HCT116 (cell line): Measurements from ENCODE around the gene DOCK11. TPM values are rescaled to one million over a fixed set of nuclear protein-coding genes. Genes with fewer than 3 reads are reported as not detected.

ENCODE experiments used
- ATAC-seq: fragments of 200-7000 bp; cut with Tn5 transposase; 2 replicates; pipeline ENCODE4 v1.9.1; 2020; ENCODE audit warnings: mild to moderate bottlenecking, moderate library complexity
- BruUV-seq: library from RNA; stranded (reverse); fragments of 400-500 nt; replicated peaks from 2 replicates; lab custom pipeline; 2021; lab: Mats Ljungman, UMichigan
- CTCF ChIA-PET: fragments of 300-600 bp; sonication (Branson Sonifier 250); formaldehyde crosslinking; loops from one replicate; lab custom pipeline; 2021; ENCODE audit warnings: antibody characterized with exemption; lab: Charles Lee
- POLR2A ChIA-PET: fragments of 300-600, 350-600 bp; sonication (Branson Sonifier 250); formaldehyde crosslinking; loops from one replicate; lab custom pipeline; 2021; ENCODE audit warnings: antibody characterized with exemption; lab: Charles Lee
- RAD21 ChIA-PET, 2 experiments: fragments of 300-600 bp; sonication (Branson Sonifier 250); formaldehyde crosslinking; loops; one replicate each; lab custom pipeline; 2023; ENCODE audit warnings: low total read pairs in 2 of 2; ENCODE audit not compliant: uncharacterized antibody in 2 of 2, unreplicated experiment in 2 of 2, low non-redundant PET in 1 of 2; lab: Charles Lee
- DNase-seq: peaks from one replicate; pipeline ENCODE4 v3.0.0-alpha.2; 2010; ENCODE audit warnings: low read depth, low spot score
- H2AFZ ChIP-seq: fragments of 200-600 bp; shearing (Covaris generic), sonication (generic); 2 replicates; pipeline ENCODE4 v1.6.1; 2017; ENCODE audit warnings: low read depth, mixed run types, mixed read lengths, antibody characterized with exemption, low read length; ENCODE audit not compliant: poor library complexity, severe bottlenecking
- H3K27ac ChIP-seq: 2 replicates; pipeline ENCODE4 v1.5.1; 2012; ENCODE audit warnings: low read depth, low read length
- H3K27me3 ChIP-seq: fragments of 200-600 bp; sonication (generic); 2 replicates; pipeline ENCODE4 v1.6.1; 2016; ENCODE audit warnings: mixed run types, low read length, mixed read lengths; ENCODE audit not compliant: insufficient read depth
- H3K36me3 ChIP-seq, 2 experiments: fragments of 200-500 bp in 1 of 2; fragments of 200-600 bp in 1 of 2; sonication (Bioruptor generic) in 1 of 2; sonication (generic) in 1 of 2; 2 replicates each; pipeline versions ENCODE4 v1.5.1 to v1.6.1; 2014 to 2016; ENCODE audit warnings: low read length in 2 of 2, inconsistent platforms in 1 of 2, mixed read lengths in 1 of 2, mixed run types in 1 of 2; ENCODE audit not compliant: insufficient read depth in 2 of 2, control insufficient read depth in 1 of 2
- H3K4me1 ChIP-seq, 2 experiments: fragments of 200-600 bp in 1 of 2; sonication (generic) in 1 of 2; 2 replicates each; pipeline versions ENCODE4 v1.5.1 to v1.6.1; 2012 to 2017; ENCODE audit warnings: low read length in 2 of 2, inconsistent platforms in 1 of 2, mild to moderate bottlenecking in 1 of 2, mixed read lengths in 1 of 2, mixed run types in 1 of 2, moderate library complexity in 1 of 2; ENCODE audit not compliant: insufficient read depth in 2 of 2, control insufficient read depth in 1 of 2
- H3K4me2 ChIP-seq: fragments of 200-600 bp; sonication (generic); 2 replicates; pipeline ENCODE4 v1.6.1; 2017; ENCODE audit warnings: mixed run types, low read length, mixed read lengths
- H3K4me3 ChIP-seq, 2 experiments: fragments of 200-600 bp in 1 of 2; sonication (generic) in 1 of 2; replicated peaks in 1 of 2; 2 replicates each; pipeline ENCODE4 v1.5.1; 2011 to 2016; ENCODE audit warnings: low read length in 2 of 2, control low read depth in 1 of 2, low read depth in 1 of 2, mild to moderate bottlenecking in 1 of 2, mixed read lengths in 1 of 2, mixed run types in 1 of 2
- H3K79me2 ChIP-seq: fragments of 200-600 bp; sonication (generic); 2 replicates; pipeline ENCODE4 v1.6.1; 2017; ENCODE audit warnings: mild to moderate bottlenecking, mixed run types, low read length, moderate library complexity, mixed read lengths; ENCODE audit not compliant: insufficient read depth
- H3K9ac ChIP-seq: fragments of 200-600 bp; sonication (generic); 2 replicates; pipeline ENCODE4 v1.6.1; 2016; ENCODE audit warnings: low read length, mixed read lengths
- H3K9me2 ChIP-seq: fragments of 200-600 bp; sonication (generic), shearing (Covaris generic); 2 replicates; pipeline ENCODE4 v1.6.1; 2017; ENCODE audit warnings: mixed run types, mild to moderate bottlenecking, moderate library complexity; ENCODE audit not compliant: insufficient read depth
- H3K9me3 ChIP-seq, 2 experiments: fragments of 200-500 bp in 1 of 2; fragments of 200-600 bp in 1 of 2; sonication (Bioruptor generic) in 1 of 2; sonication (generic) in 1 of 2; 2 replicates each; pipeline ENCODE4 v1.6.1; 2014 to 2017; ENCODE audit warnings: low read length in 2 of 2, mixed read lengths in 2 of 2, inconsistent platforms in 1 of 2, low read depth in 1 of 2, mild to moderate bottlenecking in 1 of 2, mixed run types in 1 of 2, moderate library complexity in 1 of 2; ENCODE audit not compliant: control insufficient read depth in 1 of 2, insufficient read depth in 1 of 2
- H4K20me1 ChIP-seq: fragments of 200-600 bp; sonication (generic), shearing (Covaris generic); 2 replicates; pipeline ENCODE4 v1.6.1; 2017; ENCODE audit warnings: mixed run types, mild to moderate bottlenecking, moderate library complexity; ENCODE audit not compliant: insufficient read depth
- CBX3 ChIP-seq: IDR thresholded peaks from 2 replicates; pipeline ENCODE4 v1.6.1; 2012; ENCODE audit warnings: low read depth
- EGR1 ChIP-seq: IDR thresholded peaks from 2 replicates; pipeline ENCODE4 v1.6.1; 2012; ENCODE audit warnings: low read depth
- ELF1 ChIP-seq: IDR thresholded peaks from 2 replicates; pipeline ENCODE4 v1.6.1; 2012; ENCODE audit warnings: low read depth, borderline replicate concordance
- EZH2 ChIP-seq: fragments of 200-600 bp; sonication (generic); IDR thresholded peaks from 2 replicates; pipeline ENCODE4 v1.6.1; 2017; ENCODE audit warnings: antibody characterized with exemption, mixed run types
- EZH2phosphoT487 ChIP-seq: fragments of 200-600 bp; IDR thresholded peaks from 2 replicates; pipeline ENCODE4 v1.6.1; 2018; ENCODE audit warnings: antibody characterized with exemption, borderline replicate concordance
- FOSL1 ChIP-seq: IDR thresholded peaks from 2 replicates; pipeline ENCODE4 v1.6.1; 2012; ENCODE audit warnings: low read depth
- JUND ChIP-seq: IDR thresholded peaks from 2 replicates; pipeline ENCODE4 v1.6.1; 2012
- POLR2A ChIP-seq: IDR thresholded peaks from 2 replicates; pipeline ENCODE4 v1.7.0; 2011; ENCODE audit warnings: borderline replicate concordance; ENCODE audit not compliant: insufficient read depth, insufficient read length; ENCODE audit errors: extremely low read depth
- POLR2AphosphoS5 ChIP-seq: IDR thresholded peaks from 2 replicates; pipeline ENCODE4 v1.6.1; 2011; ENCODE audit warnings: mild to moderate bottlenecking, low read depth, low read length, moderate library complexity
- RAD21 ChIP-seq: IDR thresholded peaks from 2 replicates; pipeline ENCODE4 v1.6.1; 2012; ENCODE audit warnings: low read depth, mild to moderate bottlenecking
- SIN3A ChIP-seq: IDR thresholded peaks from 2 replicates; pipeline ENCODE4 v1.6.1; 2012; ENCODE audit warnings: low read depth
- SP1 ChIP-seq: IDR thresholded peaks from 2 replicates; pipeline ENCODE4 v1.6.1; 2012; ENCODE audit warnings: low read depth
- SRF ChIP-seq: IDR thresholded peaks from 2 replicates; pipeline ENCODE4 v1.6.1; 2012; ENCODE audit warnings: low read depth
- TCF7L2 ChIP-seq: IDR thresholded peaks from 2 replicates; pipeline ENCODE4 v1.7.0; 2011; ENCODE audit warnings: borderline replicate concordance, inconsistent platforms; ENCODE audit not compliant: insufficient read depth, insufficient read length; ENCODE audit errors: extremely low read depth
- ZFX ChIP-seq: fragments of 450-650 bp; IDR thresholded peaks from 2 replicates; pipeline ENCODE4 v1.6.1; 2017
- ZNF274 ChIP-seq: fragments of 200-500 bp; sonication (Bioruptor generic); IDR thresholded peaks from 2 replicates; pipeline ENCODE4 v1.6.1; 2014; ENCODE audit warnings: mild to moderate bottlenecking, low read depth, low read length, inconsistent platforms
- intact Hi-C: fragments of 100-400 bp; cut with micrococcal nuclease; formaldehyde crosslinking; loops from 2 replicates; pipeline ENCODE4 v1.10.0; 2022
- total RNA-seq: library from RNA; stranded (reverse); gene quantifications from one replicate; pipeline ENCODE4 v1.2.1, GENCODE V29; 2021; ENCODE audit not compliant: unreplicated experiment
- TF ChIP-seq, protein P1 (sequence below): IDR thresholded peaks from 2 replicates; pipeline ENCODE4 v1.6.1; 2012
- TF ChIP-seq, protein P2 (sequence below): IDR thresholded peaks from 2 replicates; pipeline ENCODE4 v1.6.1; 2012
- TF ChIP-seq, protein P3 (sequence below): IDR thresholded peaks from 2 replicates; pipeline ENCODE4 v1.6.1; 2011; ENCODE audit warnings: mild to moderate bottlenecking, low read length, moderate library complexity; ENCODE audit not compliant: insufficient replicate concordance; ENCODE audit errors: extremely low read depth

DOCK11 gene
- total RNA-seq, 1 experiment from 2014 or later, result 0.59 TPM

DNA sequence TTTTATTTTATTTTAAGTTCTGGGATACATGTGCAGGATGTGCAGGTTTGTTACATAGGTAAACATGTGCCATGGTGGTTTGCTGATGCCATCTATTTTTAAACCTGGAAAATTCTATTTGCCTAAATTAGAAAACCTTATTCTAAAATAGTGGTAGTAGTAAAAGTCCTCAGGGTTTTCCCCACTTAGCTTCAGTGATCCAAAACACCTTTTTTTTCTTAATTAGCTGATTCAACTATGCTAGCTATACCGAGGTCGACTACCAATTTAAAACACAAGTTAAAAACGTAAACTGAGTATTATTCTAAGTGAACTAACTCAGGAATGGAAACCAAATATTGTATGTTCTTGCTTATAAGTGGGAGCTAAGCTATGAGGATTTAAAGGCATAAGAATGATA, 161.8 kb downstream of the DOCK11 start:
- DNase-seq (no peak), ATAC-seq (no peak)
- ChIA-PET RAD21 (no interaction called here), POLR2A (no interaction called here), CTCF (no interaction called here)
- Histone ChIP-seq H3K9me2 (no peaks in the 10 kb centered on the region), H3K4me3 (no peak overlapping the region), H3K9me3 (no peaks in the 10 kb centered on the region), H3K36me3 (no peaks in the 10 kb centered on the region), H3K4me1 (no peaks in the 10 kb centered on the region), H4K20me1 (no peaks in the 10 kb centered on the region), H3K27ac (no peak overlapping the region), H3K9ac (no peak overlapping the region), H2AFZ (no peak overlapping the region), H3K4me2 (no peak overlapping the region), H3K27me3 (no peaks in the 10 kb centered on the region), H3K79me2 (no peaks in the 10 kb centered on the region)
- TF ChIP-seq SP1 (no peak), EGR1 (no peak), POLR2AphosphoS5 (no peak)
- TF ChIP-seq, protein P1, sequence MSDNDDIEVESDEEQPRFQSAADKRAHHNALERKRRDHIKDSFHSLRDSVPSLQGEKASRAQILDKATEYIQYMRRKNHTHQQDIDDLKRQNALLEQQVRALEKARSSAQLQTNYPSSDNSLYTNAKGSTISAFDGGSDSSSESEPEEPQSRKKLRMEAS, result no peak
- no TSS peak for BruUV-seq
- intact Hi-C loops, result no loop called here

DNA sequence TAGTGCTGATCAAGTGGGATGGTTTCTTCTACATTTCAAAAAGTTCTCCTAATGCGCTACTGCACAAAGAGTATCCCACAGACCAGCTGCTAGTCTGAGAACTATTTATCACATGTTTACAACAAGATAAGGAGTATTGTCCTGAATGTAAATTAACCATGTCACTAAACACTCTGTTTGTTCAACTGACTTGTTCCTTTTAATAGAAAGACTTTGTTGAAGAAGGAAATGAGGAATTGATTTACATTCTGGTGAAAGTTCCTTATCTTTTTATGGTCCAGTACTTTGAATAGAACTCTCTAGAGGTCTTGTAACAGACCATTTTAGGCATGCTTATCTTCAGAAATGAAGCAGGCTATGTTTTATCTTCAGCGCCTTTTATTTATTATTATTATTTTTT, 164.5 kb downstream of the DOCK11 start:
- no peaks in the 10 kb centered on the region for H3K4me1 ChIP-seq
- H3K27me3 ChIP-seq, result no peaks in the 10 kb centered on the region
- H3K79me2 ChIP-seq, result no peaks in the 10 kb centered on the region
- no peak overlapping the region for H2AFZ ChIP-seq
- POLR2A ChIA-PET, result no interaction called here
- DNase-seq (no peak), ATAC-seq (no peak)
- H3K4me2 ChIP-seq, result no peak overlapping the region
- no peak overlapping the region for H3K4me3 ChIP-seq
- CTCF ChIA-PET, result no interaction called here
- H3K9me2 ChIP-seq, result no peaks in the 10 kb centered on the region
- no peak overlapping the region for H3K27ac ChIP-seq
- RAD21 ChIA-PET, result no interaction called here
- intact Hi-C loops, result no loop called here
- no peaks in the 10 kb centered on the region for H4K20me1 ChIP-seq
- no peak overlapping the region for H3K9ac ChIP-seq
- H3K9me3 ChIP-seq, result no peaks in the 10 kb centered on the region
- BruUV-seq, result no TSS peak
- H3K36me3 ChIP-seq, result no peaks in the 10 kb centered on the region
- no peak for TF ChIP-seq EZH2
- TF ChIP-seq CBX3, result no peak
- no peak for TF ChIP-seq ELF1
- TF ChIP-seq, protein P2, sequence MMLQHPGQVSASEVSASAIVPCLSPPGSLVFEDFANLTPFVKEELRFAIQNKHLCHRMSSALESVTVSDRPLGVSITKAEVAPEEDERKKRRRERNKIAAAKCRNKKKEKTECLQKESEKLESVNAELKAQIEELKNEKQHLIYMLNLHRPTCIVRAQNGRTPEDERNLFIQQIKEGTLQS, result no peak
- no peak for TF ChIP-seq SP1
- TF ChIP-seq EGR1, result no peak
- TF ChIP-seq, protein P3, sequence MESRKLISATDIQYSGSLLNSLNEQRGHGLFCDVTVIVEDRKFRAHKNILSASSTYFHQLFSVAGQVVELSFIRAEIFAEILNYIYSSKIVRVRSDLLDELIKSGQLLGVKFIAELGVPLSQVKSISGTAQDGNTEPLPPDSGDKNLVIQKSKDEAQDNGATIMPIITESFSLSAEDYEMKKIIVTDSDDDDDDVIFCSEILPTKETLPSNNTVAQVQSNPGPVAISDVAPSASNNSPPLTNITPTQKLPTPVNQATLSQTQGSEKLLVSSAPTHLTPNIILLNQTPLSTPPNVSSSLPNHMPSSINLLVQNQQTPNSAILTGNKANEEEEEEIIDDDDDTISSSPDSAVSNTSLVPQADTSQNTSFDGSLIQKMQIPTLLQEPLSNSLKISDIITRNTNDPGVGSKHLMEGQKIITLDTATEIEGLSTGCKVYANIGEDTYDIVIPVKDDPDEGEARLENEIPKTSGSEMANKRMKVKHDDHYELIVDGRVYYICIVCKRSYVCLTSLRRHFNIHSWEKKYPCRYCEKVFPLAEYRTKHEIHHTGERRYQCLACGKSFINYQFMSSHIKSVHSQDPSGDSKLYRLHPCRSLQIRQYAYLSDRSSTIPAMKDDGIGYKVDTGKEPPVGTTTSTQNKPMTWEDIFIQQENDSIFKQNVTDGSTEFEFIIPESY, result no peak
- no peak for TF ChIP-seq TCF7L2
- TF ChIP-seq FOSL1, result no peak
- no peak for TF ChIP-seq ZFX
- no peak for TF ChIP-seq JUND
- TF ChIP-seq, protein P1, result no peak
- TF ChIP-seq RAD21, result no peak
- no peak for TF ChIP-seq SRF
- no peak for TF ChIP-seq EZH2phosphoT487
- no peak for TF ChIP-seq POLR2A
- no peak for TF ChIP-seq SIN3A
- no peak for TF ChIP-seq ZNF274
